ENCODE measurements around the gene KIAA1671.

DNA sequence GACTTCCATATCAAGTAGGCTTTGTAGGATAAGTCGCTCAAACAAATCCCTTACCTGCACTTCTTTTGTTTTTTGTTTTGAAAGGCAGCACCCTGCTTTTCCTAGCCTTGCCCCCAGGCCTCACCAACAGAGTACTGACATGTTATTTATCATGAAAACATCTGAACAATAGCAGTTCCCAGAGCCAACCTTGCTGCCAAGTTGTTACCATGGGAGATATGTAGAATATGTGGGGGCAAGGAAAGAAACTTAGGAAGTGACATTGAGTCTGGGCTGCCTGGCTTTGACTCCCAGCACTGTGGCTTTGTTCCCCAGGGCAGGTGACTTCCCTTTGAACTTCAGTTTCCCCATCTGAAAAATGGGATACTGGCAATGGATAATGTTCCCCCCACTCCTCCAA is 193.8 kb downstream of the KIAA1671 start:
- no peak for TF ChIP-seq CTCF (conservative IDR thresholded peaks at IDR 0.05; ENCODE audit: low read length)
- no peak for TF ChIP-seq EZH2phosphoT487 (IDR thresholded peaks at IDR 0.05; ENCODE audit: borderline replicate concordance)

Data from Loucy (cell line).